Neural progenitor cell (in vitro differentiated cells): ENCODE data around the gene SYNPR. TPM values are rescaled to one million over a fixed set of nuclear protein-coding genes. Genes with fewer than 3 reads are reported as not detected.

Experiments used
- DNase-seq: peaks from one replicate; pipeline ENCODE4 v3.0.0-alpha.2; 2016; ENCODE audit warnings: low spot score
- H2AFZ ChIP-seq: fragments of 200-600 bp; sonication (generic); replicated peaks from 2 replicates; pipeline ENCODE4 v1.6.1; 2016; ENCODE audit warnings: antibody characterized with exemption
- H3F3A ChIP-seq: fragments of 200-600 bp; sonication (generic); 2 replicates; pipeline ENCODE4 v1.6.1; 2016; ENCODE audit warnings: antibody characterized with exemption, low read depth
- H3K27ac ChIP-seq: fragments of 200-600 bp; sonication (generic); 2 replicates; pipeline ENCODE4 v1.5.1; 2016; ENCODE audit warnings: mild to moderate bottlenecking
- H3K27me3 ChIP-seq: fragments of 200-600 bp; sonication (generic); 2 replicates; pipeline ENCODE4 v1.6.1; 2016; ENCODE audit warnings: mild to moderate bottlenecking, moderate library complexity
- H3K36me3 ChIP-seq: fragments of 200-600 bp; sonication (generic); 2 replicates; pipeline ENCODE4 v1.5.1; 2016
- H3K4me1 ChIP-seq: fragments of 200-600 bp; sonication (generic); 2 replicates; pipeline ENCODE4 v1.6.1; 2016; ENCODE audit warnings: mixed run types
- H3K4me2 ChIP-seq: fragments of 200-600 bp; sonication (generic); 2 replicates; pipeline ENCODE4 v1.6.1; 2016
- H3K4me3 ChIP-seq: fragments of 200-600 bp; sonication (generic); 2 replicates; pipeline ENCODE4 v1.5.1; 2016
- H3K79me2 ChIP-seq: fragments of 200-600 bp; sonication (generic); 2 replicates; pipeline ENCODE4 v1.6.1; 2016; ENCODE audit warnings: low read depth
- H3K9ac ChIP-seq: fragments of 200-600 bp; sonication (generic); 2 replicates; pipeline ENCODE4 v1.6.1; 2016
- H3K9me3 ChIP-seq: fragments of 200-600 bp; sonication (generic); 2 replicates; pipeline ENCODE4 v1.5.1; 2016; ENCODE audit warnings: low read depth
- H4K20me1 ChIP-seq: fragments of 200-600 bp; sonication (generic); 2 replicates; pipeline ENCODE4 v1.6.1; 2016; ENCODE audit warnings: low read depth
- H3K27ac Mint-ChIP-seq: 3 replicates; pipeline ENCODE4 v1.8.0; 2021; ENCODE audit warnings: mixed read lengths
- H3K27me3 Mint-ChIP-seq: 2 replicates; pipeline ENCODE4 v1.8.0; 2022; ENCODE audit warnings: low read depth, mild to moderate bottlenecking, inconsistent platforms, moderate library complexity, mixed read lengths; ENCODE audit not compliant: insufficient read depth
- H3K36me3 Mint-ChIP-seq: 3 replicates; pipeline ENCODE4 v1.8.0; 2021; ENCODE audit warnings: mixed read lengths
- H3K4me1 Mint-ChIP-seq: 3 replicates; pipeline ENCODE4 v1.8.0; 2021; ENCODE audit warnings: mixed read lengths
- H3K4me3 Mint-ChIP-seq: 3 replicates; pipeline ENCODE4 v1.8.0; 2021; ENCODE audit warnings: mild to moderate bottlenecking, moderate library complexity, mixed read lengths
- H3K9me3 Mint-ChIP-seq: 3 replicates; pipeline ENCODE4 v1.8.0; 2020; ENCODE audit warnings: mixed read lengths
- CTCF ChIP-seq: fragments of 200-600 bp; sonication (generic); IDR thresholded peaks from 2 replicates; pipeline ENCODE4 v1.5.1; 2017; ENCODE audit warnings: antibody characterized with exemption, mild to moderate bottlenecking
- EZH2 ChIP-seq: fragments of 200-600 bp; sonication (generic); IDR thresholded peaks from 2 replicates; pipeline ENCODE4 v1.6.1; 2017; ENCODE audit warnings: antibody characterized with exemption, mild to moderate bottlenecking, moderate library complexity
- EZH2phosphoT487 ChIP-seq: fragments of 200-600 bp; sonication (generic); IDR thresholded peaks from 2 replicates; pipeline ENCODE4 v1.6.1; 2017; ENCODE audit warnings: antibody characterized with exemption
- total RNA-seq: library from RNA; depleted of rRNA; stranded (reverse); fragments of >200 nt; gene quantifications from 2 replicates; pipeline ENCODE4 v1.2.3, GENCODE V29; 2015; ENCODE audit warnings: low replicate concordance

The SYNPR gene
- total RNA-seq, 1 donor from 2014 or later, result 0.30 TPM

- no peaks in the 10 kb centered on the region for H3K36me3 ChIP-seq
- H3F3A ChIP-seq, result no peaks in the 10 kb centered on the region
- TF ChIP-seq CTCF (no peak), EZH2phosphoT487 (no peak), EZH2 (no peak)
- no peak overlapping the region for H3K27ac Mint-ChIP-seq
- H3K36me3 Mint-ChIP-seq, result no peaks in the 10 kb centered on the region
- H3K27me3 Mint-ChIP-seq, result peaks cover 2% of the 10 kb centered on the region
- no peak overlapping the region for H3K4me3 Mint-ChIP-seq
- no peak overlapping the region for H3K9ac ChIP-seq
- peaks cover 3% of the 10 kb centered on the region for H3K9me3 Mint-ChIP-seq
- no peak overlapping the region for H3K4me2 ChIP-seq
- H3K9me3 ChIP-seq, result no peaks in the 10 kb centered on the region
- no peak overlapping the region for H2AFZ ChIP-seq
- DNase-seq, result no peak
- H3K79me2 ChIP-seq, result no peaks in the 10 kb centered on the region
- H3K4me1 Mint-ChIP-seq, result no peaks in the 10 kb centered on the region
- H3K4me1 ChIP-seq, result no peaks in the 10 kb centered on the region
- no peak overlapping the region for H3K4me3 ChIP-seq
- no peaks in the 10 kb centered on the region for H4K20me1 ChIP-seq
- H3K27me3 ChIP-seq, result no peaks in the 10 kb centered on the region
- H3K27ac ChIP-seq, result no peak overlapping the region
These were observed 17.7 kb downstream of the SYNPR start for GRCh38 chr3:63295806-63296205.

- Mint-ChIP-seq H3K36me3 (no peaks in the 10 kb centered on the region), H3K27me3 (peaks cover 2% of the 10 kb centered on the region), H3K4me3 (no peak overlapping the region), H3K4me1 (no peaks in the 10 kb centered on the region), H3K27ac (no peak overlapping the region), H3K9me3 (peaks cover 3% of the 10 kb centered on the region)
- Histone ChIP-seq H2AFZ (no peak overlapping the region), H3K4me2 (no peak overlapping the region), H3K4me1 (no peaks in the 10 kb centered on the region), H3K79me2 (no peaks in the 10 kb centered on the region), H3K9ac (no peak overlapping the region), H3F3A (no peaks in the 10 kb centered on the region), H3K36me3 (no peaks in the 10 kb centered on the region), H3K27me3 (no peaks in the 10 kb centered on the region), H3K4me3 (no peak overlapping the region), H4K20me1 (no peaks in the 10 kb centered on the region), H3K9me3 (no peaks in the 10 kb centered on the region), H3K27ac (no peak overlapping the region)
- no peak for DNase-seq
- no peak for TF ChIP-seq CTCF
- TF ChIP-seq EZH2phosphoT487, result no peak
These were observed 18.1 kb downstream of the SYNPR start for GRCh38 chr3:63296249-63296648.

- Histone ChIP-seq H3K27me3 (peaks cover 23% of the 10 kb centered on the region), H3K4me1 (no peaks in the 10 kb centered on the region), H4K20me1 (no peaks in the 10 kb centered on the region), H3K79me2 (no peaks in the 10 kb centered on the region), H3K9me3 (no peaks in the 10 kb centered on the region), H3K36me3 (no peaks in the 10 kb centered on the region), H3K27ac (no peak overlapping the region), H3K4me3 (no peak overlapping the region), H2AFZ (no peak overlapping the region), H3K9ac (no peak overlapping the region), H3K4me2 (no peak overlapping the region), H3F3A (no peaks in the 10 kb centered on the region)
- Mint-ChIP-seq H3K9me3 (no peaks in the 10 kb centered on the region), H3K4me1 (no peaks in the 10 kb centered on the region), H3K4me3 (no peak overlapping the region), H3K36me3 (no peaks in the 10 kb centered on the region), H3K27me3 (peaks cover 2% of the 10 kb centered on the region), H3K27ac (no peak overlapping the region)
- TF ChIP-seq EZH2phosphoT487 (no peak), CTCF (no peak), EZH2 (no peak)
- DNase-seq, result no peak
These were observed 25.1 kb downstream of the SYNPR start for GRCh38 chr3:63303238-63303637.
